Retina (tissue), 1 donor: ENCODE data around the gene TIPARP.
"Not testable (repeated sequence)": the region's sequence is repeated elsewhere in the genome, so short reads cannot be mapped to it uniquely, and the experiment has no call there.

Experiments
- DNase-seq: peaks from one replicate; pipeline ENCODE4 v3.0.0-alpha.2; 2016

The TIPARP gene

GRCh38 chr3:156648086-156648485 lies 26.3 kb upstream of the TIPARP start:
- no peak for DNase-seq

DNA sequence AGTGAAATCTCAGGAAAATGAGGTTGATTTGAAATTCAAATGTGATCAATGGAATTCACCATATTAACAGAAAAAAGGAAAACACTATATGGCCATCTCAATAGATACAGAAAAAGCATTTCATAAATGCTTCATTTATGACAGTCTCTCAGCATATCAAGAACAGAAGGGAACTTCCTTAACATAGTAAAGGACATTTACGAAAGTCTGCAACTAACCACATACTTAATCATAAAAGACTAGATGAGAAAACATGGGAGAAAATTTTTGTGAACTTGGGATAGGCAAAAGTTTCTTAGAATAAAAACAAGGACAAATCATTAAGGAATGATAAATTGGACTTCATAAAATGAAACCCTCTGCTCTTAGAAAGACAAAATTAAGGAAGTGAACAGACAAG lies 24.7 kb upstream of the TIPARP start:
- DNase-seq: no peak

DNA sequence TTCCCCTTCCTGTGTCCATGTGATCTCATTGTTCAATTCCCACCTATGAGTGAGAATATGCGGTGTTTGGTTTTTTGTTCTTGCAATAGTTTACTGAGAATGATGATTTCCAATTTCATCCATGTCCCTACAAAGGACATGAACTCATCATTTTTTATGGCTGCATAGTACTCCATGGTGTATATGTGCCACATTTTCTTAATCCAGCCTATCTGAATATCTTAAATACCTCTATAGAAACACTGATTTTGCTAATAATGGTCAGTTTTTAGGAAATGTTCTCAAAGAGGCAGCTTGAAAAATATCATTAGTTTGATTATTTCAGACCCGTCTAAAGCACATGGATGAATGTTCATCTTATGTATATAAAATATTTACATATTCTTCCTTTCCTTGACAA lies 21.7 kb upstream of the TIPARP start:
- not testable (repeated sequence) for DNase-seq

DNA sequence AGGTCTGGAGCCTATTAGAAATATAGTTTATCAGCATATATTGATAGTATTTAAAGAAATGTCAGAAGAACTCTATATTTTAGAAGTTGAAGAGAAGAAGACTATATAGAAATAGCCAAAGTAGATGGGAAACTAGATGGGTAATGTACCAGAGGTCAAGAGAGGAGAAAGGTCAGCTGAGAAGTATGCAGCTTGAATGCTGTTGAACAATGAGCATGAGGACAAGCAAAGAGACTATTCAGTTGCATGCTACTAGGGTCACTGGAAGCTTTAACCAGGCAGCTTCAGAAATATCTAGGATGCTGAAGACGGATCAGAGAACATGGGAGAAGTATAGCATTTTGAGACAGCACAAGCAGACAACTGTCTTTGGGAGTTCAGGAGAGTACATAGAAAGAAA lies 19.6 kb upstream of the TIPARP start:
- DNase-seq: no peak

- no peak for DNase-seq
Observed at GRCh38 chr3:156655819-156656550, 18.4 kb upstream of the TIPARP start.

- no peak for DNase-seq
Observed at GRCh38 chr3:156657440-156657839, 16.9 kb upstream of the TIPARP start.

DNA sequence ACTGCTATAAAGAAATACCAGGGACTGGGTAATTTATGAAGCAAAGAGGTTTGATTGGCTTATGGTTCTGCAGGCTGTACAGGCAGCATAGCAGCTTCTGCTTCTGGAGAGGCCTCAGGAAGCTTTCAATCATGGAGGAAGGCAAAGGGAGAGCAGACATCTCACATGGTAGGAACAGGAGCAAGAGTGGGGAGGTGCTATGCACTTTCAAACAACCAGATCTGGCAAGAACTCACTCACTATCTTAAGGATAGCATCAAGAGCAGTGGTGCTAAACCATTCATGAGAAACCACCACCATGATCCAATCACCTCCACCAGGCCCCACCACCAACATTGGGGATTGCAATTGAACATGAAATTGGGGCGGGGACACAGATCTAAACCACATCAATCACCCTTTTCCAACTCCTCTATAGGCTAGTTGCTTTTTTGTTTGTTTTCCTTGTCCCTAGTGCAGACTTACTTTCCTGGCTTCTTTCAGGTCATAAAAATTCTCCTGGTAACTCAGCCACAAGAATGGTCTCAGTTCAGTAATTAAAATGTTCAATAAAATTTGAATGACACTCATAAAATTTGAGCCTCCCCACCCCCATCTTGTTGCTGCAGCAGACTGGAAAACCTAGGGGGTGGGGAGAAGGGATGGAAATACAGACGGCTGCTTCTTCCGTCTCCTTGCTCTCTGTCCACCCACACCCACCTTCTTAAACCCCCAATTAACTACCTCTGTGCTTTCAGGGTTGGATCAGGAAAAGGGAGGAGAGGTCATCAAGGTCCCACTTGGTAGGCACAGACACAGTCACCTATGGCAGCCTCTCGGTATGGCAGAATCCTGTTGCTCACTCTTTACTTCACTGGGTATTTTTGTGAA lies 16.3 kb upstream of the TIPARP start:
- no peak for DNase-seq

DNA sequence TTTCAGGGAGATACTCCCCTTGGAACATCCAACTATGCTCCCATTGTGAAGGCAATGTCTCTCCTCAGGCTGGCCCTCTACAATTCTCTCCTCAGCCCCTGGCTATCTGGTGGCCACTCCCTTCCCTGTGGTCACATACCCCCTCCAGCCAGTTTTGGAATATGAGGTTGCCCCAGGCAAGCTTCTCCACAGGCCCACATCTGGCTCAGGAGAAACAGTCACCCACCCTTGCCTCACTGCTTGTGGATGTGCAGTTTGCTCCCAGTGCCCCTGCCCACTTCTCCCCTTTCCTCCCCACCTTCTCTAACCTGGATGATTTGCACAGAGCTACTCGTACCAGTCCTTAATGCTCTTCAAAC lies 15.7 kb upstream of the TIPARP start:
- DNase-seq: no peak

GRCh38 chr3:156659260-156659659 lies 15.1 kb upstream of the TIPARP start:
- no peak for DNase-seq

GRCh38 chr3:156661155-156661554 lies 13.2 kb upstream of the TIPARP start:
- no peak for DNase-seq

DNA sequence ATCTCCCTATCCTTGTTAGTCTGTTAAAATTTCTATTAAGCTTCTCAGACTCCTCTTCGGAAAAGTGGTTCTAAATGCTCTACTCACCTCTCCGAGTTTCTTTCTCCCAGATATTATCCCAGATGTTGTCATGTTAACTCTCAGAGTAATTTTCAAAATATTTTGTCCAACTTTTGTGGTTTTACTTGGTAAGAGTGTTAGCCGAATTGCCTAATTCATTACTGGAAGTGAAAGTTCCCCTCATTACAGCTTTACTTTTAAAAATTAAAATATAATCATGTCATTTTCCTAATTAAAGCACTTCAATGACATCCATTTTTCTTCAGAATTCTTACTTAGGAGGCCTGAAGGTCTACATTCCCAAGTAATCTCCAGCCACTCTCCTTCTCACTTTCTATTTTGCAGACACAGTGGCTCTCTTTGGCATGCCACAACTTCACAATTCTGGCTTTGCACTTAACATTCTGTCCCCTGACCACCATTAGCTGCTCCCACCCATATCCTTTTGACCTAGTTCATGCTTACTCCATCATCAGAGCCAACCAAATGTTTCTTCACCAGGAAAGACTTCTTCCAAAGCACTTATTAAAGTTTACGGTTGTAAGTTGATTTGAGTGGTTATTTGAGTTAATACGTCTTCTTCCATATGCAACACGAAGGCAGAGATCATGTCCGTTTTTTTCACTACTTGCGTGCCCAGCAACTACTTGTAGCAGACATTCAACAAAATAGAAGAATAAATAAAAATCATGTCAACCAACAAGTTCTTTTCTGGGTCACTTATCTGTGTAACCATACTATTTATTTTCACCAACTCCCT lies 10.2 kb upstream of the TIPARP start:
- DNase-seq: no peak

GRCh38 chr3:156664831-156665178 lies 9.6 kb upstream of the TIPARP start:
- no peak for DNase-seq

- no peak for DNase-seq
Observed at GRCh38 chr3:156665291-156665690, 9.1 kb upstream of the TIPARP start.

DNA sequence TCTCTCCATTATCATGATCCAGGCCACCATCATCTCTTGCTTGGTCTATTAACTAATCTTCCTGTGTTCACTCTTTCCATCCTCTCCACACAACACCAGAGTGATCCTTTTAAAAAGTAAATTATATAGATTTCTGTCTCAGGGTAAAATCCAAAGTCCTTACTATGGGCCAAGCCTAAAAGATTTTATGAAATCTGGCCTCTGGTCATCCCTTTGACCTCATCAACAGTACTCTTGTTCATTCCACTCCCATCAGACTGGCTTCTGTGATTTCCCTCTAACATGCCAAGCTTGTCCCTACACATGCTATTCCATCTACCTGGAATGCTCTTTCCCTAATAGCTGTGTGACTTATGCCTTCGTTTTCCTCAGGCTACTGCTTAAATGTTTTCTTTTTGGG lies 8.3 kb upstream of the TIPARP start:
- DNase-seq: no peak

DNA sequence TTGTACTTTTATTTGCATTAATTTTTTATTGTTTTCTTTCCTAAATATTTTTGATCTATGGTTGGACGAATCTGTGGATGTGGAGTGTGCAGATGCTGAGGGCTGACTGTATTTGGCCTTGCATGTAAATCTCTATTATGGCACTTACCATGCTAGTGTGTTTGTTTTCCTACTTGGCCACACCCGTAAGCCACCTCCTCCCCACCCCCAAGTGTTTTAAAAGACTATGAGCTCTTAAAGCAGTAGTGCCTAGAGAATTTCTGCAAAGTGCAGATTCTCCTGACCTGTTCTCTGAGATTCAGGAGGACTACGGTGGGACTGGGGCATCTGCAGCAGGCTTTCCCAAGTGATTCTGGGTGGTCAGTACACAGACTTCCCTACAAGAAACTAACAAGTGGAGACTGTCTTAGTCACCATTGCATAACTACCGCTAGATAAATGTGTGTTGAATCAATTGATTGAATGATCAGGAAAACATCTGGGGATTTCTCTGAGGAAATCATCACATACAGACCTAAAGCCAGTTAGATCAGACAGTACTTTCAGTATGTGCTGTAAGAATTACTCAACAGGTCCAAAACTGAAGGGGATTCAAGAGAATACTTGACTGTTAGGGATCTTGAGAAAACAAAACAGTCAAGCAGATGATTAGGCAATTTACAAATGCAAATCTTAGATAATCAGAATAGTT lies 6.2 kb upstream of the TIPARP start:
- DNase-seq: no peak

DNA sequence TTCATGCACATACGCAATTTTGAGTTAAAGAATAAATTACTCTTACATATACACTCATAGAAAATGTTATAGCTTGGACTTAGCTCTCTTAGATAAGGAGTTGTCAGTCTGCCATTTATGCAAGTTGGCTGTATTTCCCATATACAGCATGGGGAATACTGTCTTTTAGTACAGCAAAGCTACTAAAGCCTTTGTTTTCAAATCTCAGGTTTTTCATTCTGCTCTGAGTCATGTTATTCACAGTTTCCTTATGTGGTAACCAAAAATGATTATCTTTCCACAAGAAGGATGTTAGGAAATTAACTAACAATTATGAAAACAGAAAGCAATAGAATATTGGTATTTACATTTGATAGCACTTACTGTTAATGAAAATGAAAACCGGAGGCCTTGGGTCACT lies 4.3 kb upstream of the TIPARP start:
- DNase-seq: no peak

- DNase-seq: no peak
Observed at GRCh38 chr3:156670652-156671051, 3.7 kb upstream of the TIPARP start.

- DNase-seq: no peak
Observed at GRCh38 chr3:156673732-156674045, 701 bp upstream of the TIPARP start.

- peak; percentile 84 for DNase-seq
Observed at GRCh38 chr3:156674911-156675829, 780 bp downstream of the TIPARP start.

- no peak for DNase-seq
Observed at GRCh38 chr3:156675830-156676767, 1.7 kb downstream of the TIPARP start.
